Neural cell (in vitro differentiated cells): ENCODE measurements around the gene GAS2L3. TPM values are rescaled to one million over a fixed set of nuclear protein-coding genes. Genes with fewer than 3 reads are reported as not detected.

Source experiments
- H2AFZ ChIP-seq: fragments of 200-600, 300-800 bp; sonication (generic), shearing (Covaris generic); 2 replicates; pipeline ENCODE4 v1.6.0; 2014; ENCODE audit warnings: low read depth, mild to moderate bottlenecking, antibody characterized with exemption, low read length, moderate library complexity
- H3F3A ChIP-seq: fragments of 200-600 bp; shearing (Covaris generic); 2 replicates; pipeline ENCODE4 v1.6.1; 2016; ENCODE audit warnings: mild to moderate bottlenecking, moderate library complexity, mixed read lengths, antibody characterized with exemption, low read length; ENCODE audit not compliant: insufficient read depth, poor library complexity, severe bottlenecking
- H3K27ac ChIP-seq: fragments of 200-600, 300-800 bp; sonication (generic), shearing (Covaris generic); 2 replicates; pipeline ENCODE4 v1.5.1; 2014; ENCODE audit warnings: mild to moderate bottlenecking, low read length, moderate library complexity
- H3K27me3 ChIP-seq: fragments of 300-800, 200-600 bp; sonication (generic), shearing (Covaris generic); 2 replicates; pipeline ENCODE4 v1.6.0; 2014; ENCODE audit warnings: mild to moderate bottlenecking, low read depth, low read length, moderate library complexity; ENCODE audit not compliant: insufficient read depth
- H3K36me3 ChIP-seq: fragments of 300-800, 200-600 bp; sonication (generic), shearing (Covaris generic); 2 replicates; pipeline ENCODE4 v1.5.1; 2014; ENCODE audit warnings: mild to moderate bottlenecking, antibody characterized with exemption, low read length, moderate library complexity; ENCODE audit not compliant: insufficient read depth
- H3K4me2 ChIP-seq: fragments of 300-800, 200-600 bp; sonication (generic), shearing (Covaris generic); 2 replicates; pipeline ENCODE4 v1.6.0; 2014; ENCODE audit warnings: mild to moderate bottlenecking, low read length
- H3K4me3 ChIP-seq: fragments of 300-800, 200-600 bp; sonication (generic), shearing (Covaris generic); 2 replicates; pipeline ENCODE4 v1.5.1; 2014; ENCODE audit warnings: mild to moderate bottlenecking, low read length, moderate library complexity
- H3K79me2 ChIP-seq: fragments of 200-600 bp; shearing (Covaris generic); replicated peaks from 2 replicates; pipeline ENCODE4 v1.6.0; 2014; ENCODE audit warnings: mild to moderate bottlenecking, low read length, moderate library complexity; ENCODE audit not compliant: insufficient read depth
- H3K9ac ChIP-seq: fragments of 300-800, 200-600 bp; sonication (generic), shearing (Covaris generic); 2 replicates; pipeline ENCODE4 v1.6.1; 2016; ENCODE audit warnings: mild to moderate bottlenecking, low read length, mixed read lengths
- H3K9me2 ChIP-seq: fragments of 200-600 bp; shearing (Covaris generic); 2 replicates; pipeline ENCODE4 v1.6.1; 2016; ENCODE audit warnings: mild to moderate bottlenecking, low read length, mixed read lengths; ENCODE audit not compliant: insufficient read depth
- H3K9me3 ChIP-seq: fragments of 200-600, 300-800 bp; sonication (generic), shearing (Covaris generic); 2 replicates; pipeline ENCODE4 v1.6.1; 2016; ENCODE audit warnings: mild to moderate bottlenecking, mixed run types, low read length, moderate library complexity, mixed read lengths
- H4K20me1 ChIP-seq: fragments of 200-600 bp; shearing (Covaris generic); 2 replicates; pipeline ENCODE4 v1.6.1; 2016; ENCODE audit warnings: mild to moderate bottlenecking, mixed run types; ENCODE audit not compliant: insufficient read depth
- CTCF ChIP-seq: fragments of 450-650 bp; IDR thresholded peaks from 2 replicates; pipeline ENCODE4 v1.5.1; 2014; ENCODE audit warnings: antibody characterized with exemption, mild to moderate bottlenecking, moderate library complexity; ENCODE audit not compliant: poor library complexity, severe bottlenecking
- EP300 ChIP-seq: fragments of 450-650 bp; conservative IDR thresholded peaks from 2 replicates; pipeline ENCODE4 v1.6.1; 2014; ENCODE audit warnings: antibody characterized with exemption, mild to moderate bottlenecking, moderate library complexity; ENCODE audit not compliant: poor library complexity, severe bottlenecking
- EZH2 ChIP-seq: fragments of 200-600, 300-800 bp; shearing (Covaris generic), sonication (generic); IDR thresholded peaks from 2 replicates; pipeline ENCODE4 v1.6.1; 2014; ENCODE audit warnings: antibody characterized with exemption, low read length, borderline replicate concordance, mild to moderate bottlenecking; ENCODE audit not compliant: insufficient read depth, poor library complexity, severe bottlenecking
- MXI1 ChIP-seq: fragments of 450-650 bp; conservative IDR thresholded peaks from 2 replicates; pipeline ENCODE4 v1.6.1; 2014; ENCODE audit warnings: antibody characterized with exemption, mild to moderate bottlenecking; ENCODE audit not compliant: poor library complexity, severe bottlenecking
- POLR2AphosphoS5 ChIP-seq: IDR thresholded peaks from 2 replicates; pipeline ENCODE4 v1.6.1; 2012
- REST ChIP-seq: IDR thresholded peaks from 2 replicates; pipeline ENCODE4 v1.6.1; 2012; ENCODE audit warnings: borderline replicate concordance
- TAF1 ChIP-seq: IDR thresholded peaks from 2 replicates; pipeline ENCODE4 v1.6.1; 2012; ENCODE audit warnings: low read depth
- polyA plus RNA-seq: library from polyadenylated mRNA; depleted of rRNA; stranded (reverse); fragments of >200 nt; gene quantifications from 2 replicates; pipeline ENCODE4 v1.2.3, GENCODE V29; 2014

Gene GAS2L3
- polyA plus RNA-seq, 1 donor from 2014 or later: 0.67 TPM

- H3K9me3 ChIP-seq: no peaks in the 10 kb centered on the region
- H3K4me3 ChIP-seq: no peak overlapping the region
- H3F3A ChIP-seq: no peaks in the 10 kb centered on the region
- H3K79me2 ChIP-seq: peaks cover 6% of the 10 kb centered on the region
- peaks cover 7% of the 10 kb centered on the region for H3K27me3 ChIP-seq
- H3K4me2 ChIP-seq: no peak overlapping the region
- no peak overlapping the region for H3K27ac ChIP-seq
- H3K36me3 ChIP-seq: no peaks in the 10 kb centered on the region
- H3K9me2 ChIP-seq: no peaks in the 10 kb centered on the region
- H3K9ac ChIP-seq: no peak overlapping the region
- no peak overlapping the region for H2AFZ ChIP-seq
- TF ChIP-seq TAF1 (no peak), REST (no peak), EP300 (no peak), CTCF (no peak), EZH2 (no peak), MXI1 (no peak), POLR2AphosphoS5 (no peak)
- H4K20me1 ChIP-seq: no peaks in the 10 kb centered on the region
Observed at GRCh38 chr12:100576331-100577036, 3.0 kb downstream of the GAS2L3 start.

GRCh38 chr12:100578923-100579322, 5.4 kb downstream of the GAS2L3 start:
- Histone ChIP-seq H3F3A (no peaks in the 10 kb centered on the region), H3K79me2 (peaks cover 6% of the 10 kb centered on the region), H3K9me3 (peaks cover 4% of the 10 kb centered on the region), H3K27me3 (peaks cover 7% of the 10 kb centered on the region), H3K27ac (no peak overlapping the region), H4K20me1 (no peaks in the 10 kb centered on the region), H2AFZ (no peak overlapping the region), H3K9me2 (no peaks in the 10 kb centered on the region), H3K4me3 (no peak overlapping the region), H3K9ac (no peak overlapping the region), H3K36me3 (no peaks in the 10 kb centered on the region), H3K4me2 (no peak overlapping the region)
- no peak for TF ChIP-seq EZH2

GRCh38 chr12:100579844-100580243, 6.4 kb downstream of the GAS2L3 start:
- H2AFZ ChIP-seq: no peak overlapping the region
- peaks cover 4% of the 10 kb centered on the region for H3K9me3 ChIP-seq
- H3K79me2 ChIP-seq: peaks cover 6% of the 10 kb centered on the region
- no peaks in the 10 kb centered on the region for H4K20me1 ChIP-seq
- H3F3A ChIP-seq: no peaks in the 10 kb centered on the region
- H3K9me2 ChIP-seq: no peaks in the 10 kb centered on the region
- no peaks in the 10 kb centered on the region for H3K36me3 ChIP-seq
- no peak for TF ChIP-seq POLR2AphosphoS5
- TF ChIP-seq CTCF: no peak
- TF ChIP-seq EP300: no peak
- no peak overlapping the region for H3K27ac ChIP-seq
- peaks cover 2% of the 10 kb centered on the region for H3K27me3 ChIP-seq
- no peak overlapping the region for H3K4me3 ChIP-seq
- H3K4me2 ChIP-seq: no peak overlapping the region
- no peak overlapping the region for H3K9ac ChIP-seq
